CD4-positive, alpha-beta T cell treated with Interleukin-21 for 1 hour (primary cell): Measurements from ENCODE around the gene DYNLL2.
A peak's percentile ranks its signal among the peaks of the same experiment; 100 is the strongest.
"Not testable (repeated sequence)": the region's sequence is repeated elsewhere in the genome, so short reads cannot be mapped to it uniquely, and the experiment has no call there.

ENCODE experiments used
- DNase-seq: peaks from one replicate; pipeline ENCODE4 v3.0.0-alpha.2; 2020

DYNLL2 gene

DNA sequence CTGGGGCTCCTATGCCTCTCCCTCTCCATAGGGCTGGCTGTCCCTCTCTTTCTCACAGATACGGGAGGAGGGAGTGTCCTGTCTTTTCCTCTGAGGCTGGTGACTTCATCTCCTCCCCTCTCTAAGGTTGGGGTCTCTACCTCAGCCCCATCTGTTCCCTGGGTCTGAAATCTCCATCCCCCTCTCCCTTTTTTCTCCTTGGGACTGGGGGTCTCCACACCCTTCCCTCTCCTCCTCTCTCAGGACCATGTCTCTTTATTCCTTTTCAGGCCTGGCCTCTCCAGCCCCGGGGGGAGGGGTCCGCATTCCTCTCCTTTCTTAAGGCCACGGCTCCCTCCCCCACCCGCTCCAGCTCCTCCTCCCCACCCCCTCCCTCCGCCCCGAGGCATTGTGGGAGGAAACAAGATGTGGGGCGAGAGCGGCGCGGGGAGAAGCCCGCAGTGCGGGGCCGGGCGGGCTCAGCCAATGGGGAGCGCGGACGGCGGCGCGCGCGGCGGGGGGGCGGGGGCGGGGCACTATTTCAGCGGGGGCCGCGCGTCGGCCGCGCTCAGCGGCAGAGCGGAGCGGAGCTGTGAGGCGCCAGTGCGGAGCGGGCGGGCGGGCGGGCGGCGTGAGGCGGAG, at the start of gene DYNLL2:
DYNLL2 (plus strand) TSS at position 550 of the 621 bp plus-strand sequence. CDS start 3,672 bp downstream, outside the sequence.
- DNase-seq = peak; percentile 92

DNA sequence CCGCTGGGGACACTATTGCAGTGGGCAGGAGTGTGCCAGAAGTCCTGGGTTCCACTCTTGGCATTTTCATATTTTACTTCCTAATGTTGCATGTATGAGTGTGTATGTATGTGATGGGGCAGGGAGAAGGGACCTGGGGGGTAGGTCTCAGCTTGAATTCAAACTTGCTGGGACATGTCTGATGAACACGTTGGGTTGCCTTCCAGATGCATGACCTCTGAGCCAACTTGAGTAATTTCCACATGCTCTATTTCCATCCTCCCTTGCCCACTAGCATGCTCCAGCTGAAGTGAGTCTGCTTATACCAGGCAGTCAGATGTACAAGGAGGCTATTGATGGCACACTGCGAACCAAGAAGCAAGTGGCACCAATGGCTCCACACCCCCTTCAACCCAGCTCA, 43.2 kb upstream of the DYNLL2 start:
- no peak for DNase-seq

DNA sequence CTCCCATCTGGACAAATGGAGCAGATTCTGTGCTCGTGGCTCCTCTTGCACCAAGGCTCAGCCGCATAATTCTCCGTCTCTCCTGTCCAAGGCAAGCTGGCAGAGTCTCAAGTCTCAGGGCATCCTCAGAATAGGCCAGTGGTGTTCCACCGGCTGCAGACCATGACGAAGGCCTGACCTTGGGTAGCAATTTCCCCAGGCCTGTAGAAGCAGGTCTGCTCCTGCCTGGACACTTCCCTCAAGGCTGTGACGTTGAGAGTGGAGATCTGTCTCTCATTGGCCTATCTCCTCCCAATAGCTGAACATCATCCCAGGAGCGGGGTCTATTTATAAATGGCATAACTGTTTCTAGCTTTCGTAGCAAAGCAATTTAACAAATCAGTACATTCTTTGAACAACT, 42.8 kb upstream of the DYNLL2 start:
- no peak for DNase-seq

DNA sequence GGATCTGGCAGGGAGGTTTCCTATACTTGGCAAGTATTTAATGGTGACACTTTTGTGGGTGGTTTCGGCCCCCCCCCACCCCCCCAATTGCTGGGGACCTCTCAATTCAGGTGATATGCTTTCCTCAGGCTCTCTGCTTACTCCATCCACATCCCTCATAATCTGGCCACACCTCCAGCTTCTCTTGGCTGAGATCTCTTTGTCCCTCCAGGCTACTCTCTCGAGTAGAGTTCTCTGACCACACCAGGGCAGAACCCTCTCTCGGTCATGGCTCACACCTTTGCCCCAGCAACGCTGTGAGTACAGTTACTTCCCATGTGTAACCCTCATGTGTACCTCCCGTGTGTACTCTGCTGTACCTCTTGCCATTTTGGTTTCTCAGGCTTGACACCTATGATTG, 42.1 kb upstream of the DYNLL2 start:
- no peak for DNase-seq

DNA sequence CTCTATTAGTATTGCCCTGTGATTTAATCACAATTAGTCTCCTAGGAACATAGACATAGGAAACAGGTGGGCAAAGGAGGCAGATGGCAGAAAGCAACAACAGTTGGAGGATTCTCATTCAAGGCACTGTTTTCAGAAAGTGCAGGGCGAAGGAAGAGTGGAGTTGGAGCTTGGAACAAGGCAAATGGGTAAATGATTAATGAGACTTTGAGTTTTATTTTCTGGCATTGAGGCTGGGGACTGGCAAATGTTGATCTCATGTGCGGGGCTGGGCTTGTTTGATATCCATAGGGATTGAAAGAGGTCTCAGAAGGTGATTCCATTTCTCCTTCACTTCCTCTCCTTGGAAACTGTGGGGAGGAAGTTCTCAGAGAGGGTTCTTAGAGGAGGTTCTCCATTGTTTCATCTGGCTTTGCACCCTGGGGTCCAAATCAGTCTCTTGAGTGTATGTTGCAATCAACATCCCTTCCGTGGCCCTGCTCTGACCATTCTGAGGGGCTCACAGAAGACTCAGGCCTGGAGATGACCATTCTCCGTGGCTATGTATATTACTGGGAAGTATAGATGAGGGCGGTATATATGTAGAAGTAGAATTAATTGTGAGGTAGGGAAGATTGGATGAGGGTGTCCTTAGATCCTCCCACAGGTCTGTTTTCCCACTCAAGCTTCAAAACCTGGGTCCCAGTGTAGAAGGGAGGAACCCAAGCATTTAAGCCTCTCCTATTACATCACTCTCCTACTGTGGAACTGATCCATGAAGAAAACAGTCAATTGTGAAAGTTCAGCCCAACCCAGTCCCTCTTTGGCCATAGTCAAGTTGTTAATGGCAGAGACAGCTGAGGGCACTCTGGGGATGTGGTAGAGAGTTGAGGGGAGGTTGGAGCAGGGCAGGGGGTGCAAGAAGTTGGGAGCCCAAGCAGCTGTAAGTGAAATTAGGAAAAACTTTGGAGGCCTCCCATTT, 39.7 kb upstream of the DYNLL2 start:
- DNase-seq = no peak

DNA sequence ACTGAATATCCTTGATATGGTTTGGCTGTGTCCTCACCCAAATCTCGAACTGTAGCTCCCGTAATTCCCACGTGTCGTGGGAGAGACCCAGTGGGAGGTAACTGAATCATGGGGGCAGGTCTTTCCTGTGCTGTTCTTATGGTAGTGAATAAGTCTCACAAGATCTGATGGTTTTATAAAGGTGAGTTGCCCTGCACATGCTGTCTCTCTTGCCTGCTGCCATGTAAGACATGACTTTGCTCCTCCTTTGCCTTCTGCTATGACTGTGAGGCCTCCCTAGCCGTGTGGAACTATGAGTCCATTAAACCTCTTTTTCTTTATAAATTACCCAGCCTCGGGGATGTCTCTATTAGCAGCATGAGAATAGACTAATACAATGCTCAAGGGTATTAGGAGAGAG, 39.0 kb upstream of the DYNLL2 start:
- DNase-seq = not testable (repeated sequence)

DNA sequence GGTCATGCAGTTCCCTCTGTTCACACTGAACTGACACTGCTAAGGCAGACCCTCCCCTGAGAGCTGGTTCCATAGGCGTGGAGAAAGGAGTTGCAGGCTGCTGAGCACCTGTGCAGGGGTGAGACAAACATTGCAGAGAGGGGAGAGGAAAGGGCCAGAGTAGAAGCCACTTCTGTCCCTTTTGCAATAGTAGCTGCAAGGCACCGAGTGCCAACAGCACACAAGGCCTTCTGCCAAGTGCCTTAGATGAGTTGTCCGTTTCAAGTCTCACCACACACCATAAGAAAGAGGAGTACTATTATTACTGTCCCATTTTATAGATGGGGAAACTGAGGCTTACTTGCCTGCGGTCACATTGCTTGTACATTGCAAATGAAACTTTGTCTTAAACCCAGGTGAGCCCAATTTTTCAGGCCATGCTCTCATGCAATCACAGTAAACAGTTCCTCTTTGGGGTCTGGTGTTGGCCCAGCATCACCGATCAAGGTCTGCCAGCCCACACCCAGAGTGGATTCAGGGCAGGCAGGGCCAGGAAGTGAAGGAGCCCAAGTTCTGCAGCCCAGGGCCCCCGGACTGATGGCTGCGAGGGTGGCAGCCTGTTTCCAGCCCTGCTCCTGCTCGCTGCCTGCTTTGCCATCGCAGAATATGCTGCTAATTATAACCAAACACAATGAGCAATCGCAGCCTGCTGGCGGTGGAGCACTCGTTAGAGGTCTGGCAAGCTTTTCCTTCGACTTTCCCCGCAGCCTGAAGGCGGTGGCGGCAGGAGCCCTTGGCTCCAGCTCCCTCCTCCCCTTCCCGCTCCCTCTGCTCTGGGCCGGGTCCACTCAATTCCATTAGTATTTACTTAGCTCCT, 36.8 kb upstream of the DYNLL2 start:
- DNase-seq = no peak

DNA sequence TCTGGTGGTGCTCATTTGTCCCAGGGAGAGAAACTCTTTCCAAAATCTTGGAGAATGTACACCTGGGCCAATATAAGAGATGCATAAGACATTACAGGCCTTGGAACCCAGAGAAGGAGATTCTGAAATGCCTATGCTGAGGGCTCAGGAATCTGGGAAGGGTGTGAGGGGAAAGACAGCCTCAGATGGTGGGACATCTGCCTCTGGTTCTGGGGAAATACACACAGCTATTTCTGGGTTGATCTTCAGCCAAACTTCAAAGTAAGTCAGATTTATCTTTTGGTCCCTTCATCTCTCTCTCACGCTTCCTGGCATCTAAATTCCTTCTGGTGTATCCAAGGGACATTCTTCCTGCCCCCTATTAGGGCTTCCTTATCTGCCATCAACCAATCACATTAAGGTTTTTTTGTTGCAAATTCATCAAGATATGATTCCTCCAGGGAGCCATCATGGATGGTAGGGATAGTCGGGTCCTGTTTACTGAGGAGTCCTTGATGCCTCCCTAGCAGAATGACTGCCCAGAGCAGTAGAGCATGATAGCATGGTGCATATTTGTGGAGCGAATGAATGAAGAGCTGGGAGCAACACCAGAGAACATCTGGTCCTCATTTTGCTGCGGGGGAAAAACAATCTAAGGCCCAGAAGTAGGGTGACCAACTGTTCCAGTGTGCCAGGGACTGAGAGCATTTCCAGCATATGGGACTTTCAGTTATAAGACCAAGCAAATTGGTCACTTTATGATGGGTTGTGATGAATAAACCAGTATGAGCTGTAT, 35.7 kb upstream of the DYNLL2 start:
- no peak for DNase-seq

DNA sequence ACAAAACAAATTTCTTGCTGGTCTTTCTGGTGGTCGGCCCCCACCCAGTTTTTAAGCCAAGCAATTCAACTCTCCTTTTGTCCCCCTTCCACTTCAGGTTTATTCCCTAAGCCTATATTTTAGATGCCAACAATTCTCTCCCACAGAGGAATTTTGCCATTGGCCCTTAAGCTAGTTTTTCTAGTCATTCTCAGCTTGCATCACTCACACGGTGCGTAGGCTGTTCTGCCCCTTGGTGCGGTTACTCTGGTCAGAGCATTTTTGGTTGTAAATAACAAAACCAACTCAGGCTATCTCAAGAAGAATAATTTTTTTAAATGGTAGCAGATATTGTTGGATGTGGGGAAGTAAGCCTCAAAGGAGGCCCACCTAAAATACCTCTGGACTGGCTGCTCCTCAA, 33.7 kb upstream of the DYNLL2 start:
- DNase-seq = no peak

DNA sequence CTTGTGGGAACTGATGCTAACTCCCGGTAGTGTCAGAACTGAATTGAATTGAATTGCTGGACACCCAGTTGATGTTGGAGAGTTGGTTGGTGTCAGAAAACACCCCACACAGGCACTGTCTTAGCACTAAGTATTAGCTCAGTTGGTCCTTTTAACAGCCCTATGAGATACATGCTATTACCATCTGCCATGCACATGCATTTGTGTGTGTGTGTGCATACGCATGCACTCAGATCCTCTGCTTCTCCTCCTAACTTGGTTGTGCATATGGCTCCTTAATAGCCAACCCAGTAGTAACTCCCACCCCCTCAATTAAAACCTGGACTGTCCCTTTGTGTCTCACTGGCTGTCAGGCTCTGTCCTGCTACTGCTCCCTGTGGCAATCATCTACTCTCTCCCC, 32.3 kb upstream of the DYNLL2 start:
- DNase-seq = no peak

DNA sequence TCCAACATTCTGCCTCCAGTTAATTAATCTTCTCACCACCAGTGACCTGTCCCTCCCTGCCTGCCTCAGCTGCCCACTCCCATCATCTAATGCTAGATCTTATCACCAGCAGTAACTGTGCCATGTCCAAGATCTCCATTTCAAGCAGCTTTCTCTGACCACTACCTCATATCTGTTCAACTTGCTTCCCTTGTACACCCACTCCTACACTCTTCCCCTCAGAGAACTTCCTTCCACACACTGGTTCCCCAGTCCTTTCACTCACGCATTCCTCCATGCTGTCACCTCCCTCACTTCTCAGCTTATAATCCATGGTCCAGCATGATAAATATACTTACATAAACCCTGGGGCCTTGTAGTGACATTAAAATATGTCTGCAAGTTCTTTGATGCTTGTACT, 31.8 kb upstream of the DYNLL2 start:
- no peak for DNase-seq

DNA sequence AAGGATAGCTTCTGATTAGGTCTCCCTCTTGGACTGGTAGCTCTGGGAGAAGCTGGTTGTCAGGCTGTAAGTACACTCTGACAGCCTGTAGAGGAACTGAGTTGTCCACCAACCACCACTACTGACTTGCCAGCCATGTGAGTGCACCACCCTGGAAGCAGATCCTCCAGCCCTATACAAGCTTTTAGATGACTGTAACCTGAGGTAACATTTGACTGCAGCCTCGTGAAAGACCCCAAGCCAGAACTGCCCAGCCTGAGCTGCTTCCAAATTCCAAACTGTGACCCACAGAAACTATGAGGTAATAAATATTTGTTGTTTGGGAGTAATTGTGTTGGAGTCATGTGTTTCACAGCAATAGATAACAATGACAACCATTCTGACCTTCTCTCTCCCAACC, 30.8 kb upstream of the DYNLL2 start:
- DNase-seq = no peak

DNA sequence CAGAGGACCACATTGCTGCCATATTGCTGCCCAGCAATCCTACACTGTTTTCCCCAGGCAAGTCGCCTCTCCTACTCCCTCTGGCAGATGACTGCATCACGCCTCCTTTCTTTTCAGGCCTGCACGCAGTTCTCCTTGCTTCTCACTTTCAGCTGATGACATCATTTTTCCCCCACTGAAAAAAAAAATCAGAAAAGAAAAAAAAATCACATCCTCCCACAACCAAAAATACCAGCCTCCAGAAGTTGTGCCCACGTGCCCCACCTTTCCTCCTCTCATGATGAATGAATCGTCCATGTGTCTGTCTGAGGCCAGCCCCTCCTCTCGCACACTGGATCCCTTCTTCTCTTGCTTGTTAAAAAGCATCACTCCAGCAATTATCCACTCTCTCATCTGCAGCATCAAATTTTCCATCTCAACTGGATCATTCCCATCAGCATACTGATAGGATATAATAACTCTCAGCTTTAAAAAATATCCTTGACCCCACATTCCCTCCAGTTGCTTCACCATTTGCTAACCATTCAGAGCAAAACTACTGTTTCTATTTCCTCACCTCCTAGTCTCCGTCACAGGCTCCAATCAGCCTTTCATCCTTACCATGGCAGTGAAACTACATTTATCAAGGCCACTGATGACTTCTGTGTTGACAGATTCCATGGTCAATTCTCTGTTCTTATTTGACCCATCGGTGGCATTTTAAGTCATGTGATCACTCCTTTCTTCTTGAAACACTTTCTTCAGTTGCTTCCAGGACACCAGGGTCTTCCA, 30.1 kb upstream of the DYNLL2 start:
- no peak for DNase-seq

DNA sequence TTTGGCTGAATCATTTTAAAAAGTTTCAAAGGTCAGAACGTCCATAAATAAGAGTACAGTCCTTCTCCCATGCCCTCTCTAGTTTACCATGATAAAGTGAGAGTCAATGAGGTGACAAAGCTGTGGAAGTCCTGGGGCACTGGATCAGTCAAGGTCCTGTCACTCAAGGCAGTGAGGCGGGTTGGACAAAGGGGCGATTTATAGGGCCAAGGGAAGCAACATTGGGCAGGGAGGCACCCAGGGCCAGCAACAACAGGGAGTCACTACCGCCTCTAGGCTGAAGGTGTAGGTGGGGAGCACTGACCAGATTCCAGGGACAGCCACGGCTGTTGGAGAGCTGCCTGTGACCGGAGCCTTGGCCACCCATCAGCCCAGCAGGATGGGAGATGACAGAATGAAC, 28.6 kb upstream of the DYNLL2 start:
- DNase-seq = no peak

DNA sequence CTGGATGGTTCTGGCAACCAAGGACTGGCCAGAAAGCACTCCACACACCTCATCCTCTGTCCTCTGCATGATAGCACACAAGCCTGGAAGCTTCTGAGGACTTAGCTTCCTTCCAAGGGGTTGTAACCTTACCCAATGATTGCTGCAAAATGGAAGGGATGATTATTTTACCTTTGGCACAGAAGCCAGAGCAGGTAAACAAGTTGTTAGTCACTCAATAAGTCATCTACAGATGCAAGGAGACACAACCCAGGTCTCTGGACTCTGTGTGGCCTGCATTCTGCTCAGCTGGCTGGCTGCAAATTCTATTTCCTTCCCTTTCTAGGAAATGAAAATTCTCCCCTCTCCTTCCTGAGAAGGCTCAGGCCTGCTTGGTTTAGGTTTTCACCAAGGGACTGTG, 26.7 kb upstream of the DYNLL2 start:
- DNase-seq = no peak

DNA sequence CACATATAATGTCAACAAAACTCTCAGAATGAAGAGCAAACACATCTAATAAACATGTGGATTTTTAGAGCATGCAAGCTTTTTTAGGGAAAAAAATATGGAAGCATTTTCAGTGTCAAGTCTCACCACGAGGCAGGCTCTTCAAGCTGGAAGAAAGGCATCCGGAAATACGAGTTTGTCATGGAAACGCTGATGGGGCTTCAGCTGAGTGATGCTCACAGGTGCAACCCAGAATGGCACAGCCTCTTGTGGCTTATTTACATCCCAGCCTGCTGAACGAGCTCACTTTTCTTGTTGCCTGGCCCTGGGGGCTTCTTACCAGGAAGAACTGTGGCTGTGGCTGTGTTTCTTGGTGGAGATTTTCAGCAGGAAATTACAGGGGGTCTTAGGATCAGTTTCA, 24.1 kb upstream of the DYNLL2 start:
- no peak for DNase-seq

DNA sequence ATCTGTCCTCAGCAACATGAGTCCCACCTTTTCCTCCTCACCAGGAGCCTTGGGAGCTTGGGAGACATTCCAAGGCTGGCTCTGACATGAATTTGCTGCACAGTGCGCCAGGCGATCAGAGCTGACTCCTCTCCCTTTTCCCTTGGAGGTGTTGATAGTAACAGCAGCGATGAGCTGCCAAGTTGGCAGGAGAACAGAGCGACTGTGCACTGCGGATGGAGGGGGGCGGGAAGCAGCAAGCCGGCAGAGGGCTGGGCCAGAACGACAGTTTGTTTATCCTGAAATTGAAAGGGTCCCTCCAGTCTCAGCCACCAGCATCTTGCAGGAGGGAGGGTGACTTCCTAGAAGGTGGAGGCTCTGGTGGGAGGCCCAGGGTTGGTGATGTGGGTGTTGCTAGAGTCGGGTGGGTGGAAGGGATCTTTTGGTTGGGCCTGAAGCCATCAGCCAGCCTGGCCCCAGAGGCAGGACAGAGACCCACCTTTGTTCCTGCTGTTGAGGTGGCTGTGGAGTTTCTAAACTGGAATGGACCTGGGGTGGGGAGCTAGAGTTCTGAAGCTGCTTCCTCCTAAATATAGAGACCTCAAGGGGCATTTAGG, 22.5 kb upstream of the DYNLL2 start:
- no peak for DNase-seq

DNA sequence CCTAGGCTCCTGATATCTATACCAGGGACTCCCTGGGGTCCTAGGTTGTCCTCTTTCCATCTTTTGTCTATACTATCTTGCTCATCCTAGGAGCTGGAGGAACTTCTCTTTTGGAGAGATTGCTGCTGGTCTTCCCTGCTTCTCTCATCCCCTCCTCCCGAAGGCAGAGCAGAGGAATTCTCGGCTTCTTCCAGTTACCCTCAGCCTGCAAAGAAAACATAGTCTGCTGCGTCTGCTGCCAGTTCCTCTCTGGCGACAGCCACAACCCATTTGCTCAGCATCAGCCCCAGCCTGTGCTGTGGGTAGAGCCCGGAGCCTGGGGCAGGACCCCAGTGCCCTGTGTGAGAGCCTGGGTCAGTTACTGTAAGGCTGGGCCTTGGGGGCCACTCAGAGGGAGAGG, 21.5 kb upstream of the DYNLL2 start:
- no peak for DNase-seq

DNA sequence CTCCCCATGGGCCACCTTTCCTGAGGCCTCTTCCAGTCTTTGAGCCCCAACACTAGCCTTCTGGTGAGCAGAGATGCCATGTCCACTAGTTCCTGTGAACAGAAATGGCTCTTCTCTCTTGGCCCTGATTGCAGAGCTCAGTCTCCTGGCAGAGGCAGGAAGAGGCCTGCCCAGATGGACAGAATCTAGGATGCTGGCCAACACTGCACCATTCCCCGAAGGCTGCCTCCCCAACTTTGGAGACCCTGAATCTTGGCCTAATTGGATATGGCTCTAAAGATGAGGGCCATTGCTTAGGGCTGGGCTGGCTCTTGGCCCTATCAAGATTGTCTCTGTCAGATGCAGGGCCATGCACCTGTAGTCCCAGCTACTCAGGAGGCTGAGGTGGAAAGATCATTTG, 18.0 kb upstream of the DYNLL2 start:
- DNase-seq = no peak

DNA sequence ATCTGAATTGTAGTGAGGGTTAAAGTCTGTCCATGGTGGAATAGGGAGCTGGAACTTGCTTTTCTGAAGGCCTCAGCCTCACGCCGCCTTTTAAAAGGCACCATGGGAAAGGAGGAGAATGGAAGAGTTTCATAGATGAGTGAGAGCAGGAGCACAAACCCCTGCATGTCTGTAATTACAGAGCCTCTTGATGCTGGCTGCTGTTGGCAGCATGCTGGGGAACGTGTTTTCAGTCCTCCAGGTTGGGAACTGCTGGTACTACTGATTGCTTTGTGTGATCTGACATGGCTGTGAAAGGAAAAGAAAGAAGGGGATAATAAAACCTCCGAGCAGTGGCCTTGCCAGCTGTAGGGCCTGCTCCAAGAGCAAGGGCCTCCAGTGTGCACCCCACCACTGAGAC, 16.8 kb upstream of the DYNLL2 start:
- DNase-seq = no peak

DNA sequence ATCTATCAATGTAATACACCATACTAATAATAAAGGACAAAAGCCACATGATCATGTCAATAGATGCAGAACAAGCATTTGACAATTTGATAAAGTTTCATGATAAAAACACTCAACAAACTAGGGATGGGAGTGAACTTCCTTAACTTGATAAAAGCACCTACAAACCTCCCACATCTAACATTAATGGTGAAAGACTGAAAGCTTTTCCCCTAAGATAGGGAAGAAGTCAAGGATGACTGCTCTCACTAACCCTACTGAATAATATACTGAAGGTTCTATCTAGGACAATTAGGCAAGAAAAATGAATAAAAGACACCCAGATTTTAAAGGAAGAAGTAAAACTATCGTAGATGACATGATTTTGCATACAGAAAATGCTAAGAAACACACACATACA, 10.4 kb upstream of the DYNLL2 start:
- no peak for DNase-seq
